GM12872 (cell line): ENCODE measurements around the gene FETUB.

Experiments
- CTCF ChIP-seq: IDR thresholded peaks from 3 replicates; pipeline ENCODE4 v1.5.1; 2011; ENCODE audit warnings: low read depth, mild to moderate bottlenecking, low read length, moderate library complexity; ENCODE audit not compliant: insufficient read depth

FETUB gene

GRCh38 chr3:186621894-186622650 lies 18.1 kb upstream of the FETUB start:
- no peak for TF ChIP-seq CTCF

GRCh38 chr3:186622651-186623310 lies 17.4 kb upstream of the FETUB start:
- TF ChIP-seq CTCF: no peak

DNA sequence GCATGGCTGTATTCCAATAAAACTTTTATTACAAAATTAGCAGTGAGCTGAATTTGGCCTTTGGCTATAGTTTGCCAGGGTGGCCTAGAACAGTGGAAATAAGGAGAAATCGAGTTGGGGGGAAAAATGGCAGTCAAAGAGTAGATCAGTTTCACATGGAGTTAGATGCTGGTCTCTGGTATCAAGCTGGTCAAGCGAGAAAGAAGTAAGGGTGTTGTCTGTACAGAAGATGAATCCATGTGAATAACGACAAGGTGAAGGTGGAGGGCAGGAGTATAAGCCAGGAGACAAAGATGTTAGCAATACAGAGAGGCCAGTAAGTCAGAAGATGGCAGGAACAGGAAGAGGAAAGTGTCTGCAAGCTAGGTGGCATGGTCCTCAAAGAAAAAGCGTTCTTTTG lies 15.6 kb upstream of the FETUB start:
- TF ChIP-seq CTCF: no peak

DNA sequence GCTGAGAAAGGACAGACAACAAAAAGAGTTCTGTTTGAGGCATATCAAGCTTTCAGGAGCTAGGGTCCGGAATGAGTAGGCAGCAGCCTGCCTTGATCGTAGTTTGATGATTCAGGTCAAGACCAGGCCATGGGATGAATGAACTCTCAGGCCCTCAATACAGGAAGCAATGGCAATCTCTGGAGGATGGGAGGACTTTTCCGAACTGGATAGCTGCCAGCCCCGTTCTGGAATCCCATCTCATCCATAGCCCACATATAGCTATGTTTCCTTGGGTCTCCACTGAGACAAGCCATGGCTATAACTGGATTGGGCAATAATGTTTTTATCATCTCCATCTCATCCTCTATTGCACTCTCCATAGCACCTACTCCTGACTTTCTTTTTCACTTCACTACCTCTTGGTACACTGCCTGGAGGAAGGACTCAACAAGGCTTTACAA lies 14.6 kb upstream of the FETUB start:
- TF ChIP-seq CTCF: no peak

DNA sequence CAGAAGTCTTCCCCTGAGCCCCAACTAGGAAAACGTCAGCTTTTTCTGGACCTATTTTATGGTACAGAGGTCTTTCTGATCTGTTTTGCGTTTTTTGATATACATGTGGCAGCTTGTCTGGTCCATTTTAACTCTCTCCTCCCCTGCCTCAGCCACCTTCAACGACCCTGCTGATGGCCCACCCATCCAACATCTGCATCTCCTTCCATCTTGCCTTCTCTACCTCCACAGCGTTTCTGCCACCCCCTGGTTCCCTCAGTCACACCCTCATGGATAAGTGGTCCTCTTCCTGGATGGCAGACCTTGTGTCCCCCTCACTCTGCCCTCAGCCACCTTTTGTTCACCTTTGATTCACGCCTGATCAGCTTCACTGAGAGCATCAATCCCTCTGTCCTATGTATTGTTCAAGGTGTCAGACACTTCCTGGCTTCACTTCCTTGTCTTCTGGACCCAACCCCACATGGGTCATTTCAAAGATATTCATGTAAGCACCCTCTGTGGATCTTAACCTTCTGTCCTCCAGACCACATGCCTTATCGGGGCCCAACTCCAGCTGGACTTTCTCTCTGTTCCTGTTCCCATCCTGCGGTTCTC lies 13.8 kb upstream of the FETUB start:
- no peak for TF ChIP-seq CTCF

GRCh38 chr3:186627852-186628414 lies 12.3 kb upstream of the FETUB start:
- TF ChIP-seq CTCF: no peak

DNA sequence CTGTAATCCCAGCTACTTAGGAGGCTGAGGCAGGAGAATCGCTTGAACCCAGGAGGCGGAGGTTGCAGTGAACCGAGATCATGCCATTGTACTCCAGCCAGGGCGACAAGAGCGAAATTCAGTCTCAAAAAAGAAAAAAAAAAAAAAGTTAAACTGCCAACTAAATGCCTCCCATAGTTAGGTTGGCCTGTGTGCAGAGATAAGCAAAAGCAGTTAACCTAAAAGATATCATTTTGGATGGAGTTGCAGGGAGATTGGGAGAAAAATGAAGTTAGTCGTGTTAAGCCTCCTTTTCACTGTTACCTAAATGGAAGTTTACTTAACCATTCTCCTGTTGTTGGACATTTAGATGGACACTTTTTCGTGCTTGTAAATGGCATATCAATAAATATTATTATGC lies 11.4 kb upstream of the FETUB start:
- no peak for TF ChIP-seq CTCF
